Neuron (in vitro differentiated cells): ENCODE data around the gene HECA.

ENCODE experiments used
- H2AFZ ChIP-seq: one replicate; pipeline ENCODE4 v1.6.1; 2013; ENCODE audit warnings: low read depth, mild to moderate bottlenecking, inconsistent platforms, low read length, moderate library complexity
- H3K27me3 ChIP-seq: one replicate; pipeline ENCODE4 v1.6.1; 2013; ENCODE audit warnings: low read length; ENCODE audit not compliant: insufficient read depth
- H3K36me3 ChIP-seq: one replicate; pipeline ENCODE4 v1.6.1; 2013; ENCODE audit warnings: low read length; ENCODE audit not compliant: insufficient read depth
- H3K4me1 ChIP-seq: one replicate; pipeline ENCODE4 v1.6.1; 2013; ENCODE audit warnings: low read length; ENCODE audit not compliant: insufficient read depth
- H3K4me3 ChIP-seq: 2 replicates; pipeline ENCODE4 v1.5.1; 2013; ENCODE audit warnings: mild to moderate bottlenecking, low read length, moderate library complexity
- H3K9me3 ChIP-seq: one replicate; pipeline ENCODE4 v1.6.1; 2013; ENCODE audit warnings: low read length

Gene HECA

GRCh38 chr6:139144490-139145085 is 9.7 kb downstream of the HECA start:
- H2AFZ ChIP-seq, result no peak overlapping the region
- no peaks in the 10 kb centered on the region for H3K27me3 ChIP-seq
- H3K36me3 ChIP-seq, result no peaks in the 10 kb centered on the region
- H3K9me3 ChIP-seq, result peaks cover 1% of the 10 kb centered on the region
- no peak overlapping the region for H3K4me3 ChIP-seq
- H3K4me1 ChIP-seq, result no peaks in the 10 kb centered on the region

GRCh38 chr6:139145661-139146060 is 10.8 kb downstream of the HECA start:
- no peaks in the 10 kb centered on the region for H3K27me3 ChIP-seq
- H3K4me3 ChIP-seq, result no peak overlapping the region
- no peaks in the 10 kb centered on the region for H3K36me3 ChIP-seq
- H3K9me3 ChIP-seq, result peaks cover 1% of the 10 kb centered on the region
- H2AFZ ChIP-seq, result no peak overlapping the region
- H3K4me1 ChIP-seq, result peaks cover 6% of the 10 kb centered on the region

GRCh38 chr6:139146317-139146726 is 11.4 kb downstream of the HECA start:
- Histone ChIP-seq H3K36me3 (no peaks in the 10 kb centered on the region), H3K4me3 (no peak overlapping the region)

GRCh38 chr6:139147628-139148027 is 12.7 kb downstream of the HECA start:
- Histone ChIP-seq H3K9me3 (peaks cover 1% of the 10 kb centered on the region), H3K27me3 (no peaks in the 10 kb centered on the region), H3K4me3 (no peak overlapping the region), H2AFZ (no peak overlapping the region), H3K4me1 (peaks cover 15% of the 10 kb centered on the region), H3K36me3 (no peaks in the 10 kb centered on the region)

More at GRCh38 chr6:139146317-139146726, 11.4 kb downstream of the HECA start:
- Histone ChIP-seq H3K4me1 (peaks cover 11% of the 10 kb centered on the region), H2AFZ (no peak overlapping the region), H3K27me3 (no peaks in the 10 kb centered on the region), H3K9me3 (peaks cover 1% of the 10 kb centered on the region)

GRCh38 chr6:139148557-139149235 is 13.8 kb downstream of the HECA start:
- Histone ChIP-seq H3K4me3 (no peak overlapping the region), H3K36me3 (no peaks in the 10 kb centered on the region), H2AFZ (no peak overlapping the region), H3K9me3 (no peaks in the 10 kb centered on the region), H3K4me1 (peaks cover 15% of the 10 kb centered on the region), H3K27me3 (no peaks in the 10 kb centered on the region)

GRCh38 chr6:139149383-139149782 is 14.5 kb downstream of the HECA start:
- peaks cover 15% of the 10 kb centered on the region for H3K4me1 ChIP-seq
- no peak overlapping the region for H2AFZ ChIP-seq
- H3K27me3 ChIP-seq, result no peaks in the 10 kb centered on the region
- H3K4me3 ChIP-seq, result no peak overlapping the region
- H3K36me3 ChIP-seq, result no peaks in the 10 kb centered on the region
- H3K9me3 ChIP-seq, result no peaks in the 10 kb centered on the region

- H3K9me3 ChIP-seq, result no peaks in the 10 kb centered on the region
- peak overlapping the region; percentile 91 for H2AFZ ChIP-seq
- H3K4me3 ChIP-seq, result peak overlapping the region; percentile 36
- H3K36me3 ChIP-seq, result no peaks in the 10 kb centered on the region
- peaks cover 15% of the 10 kb centered on the region for H3K4me1 ChIP-seq
- no peaks in the 10 kb centered on the region for H3K27me3 ChIP-seq
Measured at GRCh38 chr6:139150920-139151319, 16.0 kb downstream of the HECA start.

- H3K4me1 ChIP-seq, result peaks cover 15% of the 10 kb centered on the region
- H2AFZ ChIP-seq, result peak overlapping the region; percentile 91
- peak overlapping the region; percentile 36 for H3K4me3 ChIP-seq
Measured at GRCh38 chr6:139151425-139152087, 16.7 kb downstream of the HECA start.

GRCh38 chr6:139152088-139152891 is 17.4 kb downstream of the HECA start:
- no peaks in the 10 kb centered on the region for H3K9me3 ChIP-seq
- no peak overlapping the region for H3K4me3 ChIP-seq
- H2AFZ ChIP-seq, result peak overlapping the region; percentile 91
- H3K4me1 ChIP-seq, result peaks cover 15% of the 10 kb centered on the region
- H3K36me3 ChIP-seq, result no peaks in the 10 kb centered on the region
- no peaks in the 10 kb centered on the region for H3K27me3 ChIP-seq

More at GRCh38 chr6:139151425-139152087, 16.7 kb downstream of the HECA start:
- no peaks in the 10 kb centered on the region for H3K36me3 ChIP-seq
- H3K9me3 ChIP-seq, result no peaks in the 10 kb centered on the region
- no peaks in the 10 kb centered on the region for H3K27me3 ChIP-seq

- no peak overlapping the region for H2AFZ ChIP-seq
- H3K9me3 ChIP-seq, result no peaks in the 10 kb centered on the region
- H3K27me3 ChIP-seq, result no peaks in the 10 kb centered on the region
- H3K4me1 ChIP-seq, result peaks cover 15% of the 10 kb centered on the region
- H3K4me3 ChIP-seq, result no peak overlapping the region
- H3K36me3 ChIP-seq, result no peaks in the 10 kb centered on the region
Measured at GRCh38 chr6:139152892-139153271, 18.0 kb downstream of the HECA start.

- Histone ChIP-seq H3K4me3 (no peak overlapping the region), H3K9me3 (no peaks in the 10 kb centered on the region), H2AFZ (no peak overlapping the region), H3K27me3 (no peaks in the 10 kb centered on the region), H3K4me1 (peaks cover 15% of the 10 kb centered on the region), H3K36me3 (no peaks in the 10 kb centered on the region)
Measured at GRCh38 chr6:139153855-139154254, 19.0 kb downstream of the HECA start.

- Histone ChIP-seq H3K4me3 (no peak overlapping the region), H3K4me1 (peaks cover 13% of the 10 kb centered on the region), H3K27me3 (no peaks in the 10 kb centered on the region), H3K9me3 (no peaks in the 10 kb centered on the region), H3K36me3 (no peaks in the 10 kb centered on the region), H2AFZ (no peak overlapping the region)
Measured at GRCh38 chr6:139154881-139155547, 20.1 kb downstream of the HECA start.
